Stimulated activated CD4-positive, alpha-beta T cell treated with anti-CD3 and anti-CD28 coated beads, Interleukin-1b, Interleukin-23, amount 100 ng/mL, for 24 hours (primary cell): Measurements from ENCODE around the gene TIGIT.

ENCODE experiments used
- DNase-seq, 4 experiments: peaks; one replicate each; pipeline ENCODE4 v3.0.0-alpha.2; 2020; ENCODE audit warnings: low read depth in 4 of 4, low spot score in 1 of 4

Gene TIGIT

DNA sequence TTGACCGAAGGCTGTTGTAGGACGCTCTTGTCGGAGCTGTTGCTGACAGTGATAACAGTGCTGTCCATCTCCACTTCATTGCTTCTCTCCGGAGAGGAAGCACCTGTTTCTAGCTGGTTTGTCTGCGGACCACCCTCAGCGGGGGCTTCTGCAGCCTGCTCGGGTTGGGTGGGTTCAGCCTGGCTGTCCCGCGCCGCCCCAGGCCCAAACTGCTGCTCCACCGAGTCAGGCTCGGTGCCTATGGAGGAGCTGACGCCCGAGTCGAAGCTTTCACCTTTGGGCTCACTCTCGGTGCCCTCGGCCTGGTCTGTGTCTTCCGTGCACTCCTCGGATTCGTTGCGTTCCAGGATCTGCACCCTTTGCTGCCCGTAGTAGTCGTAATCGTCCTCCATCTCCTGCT is 56.9 kb downstream of the TIGIT start:
- no peak for DNase-seq

DNA sequence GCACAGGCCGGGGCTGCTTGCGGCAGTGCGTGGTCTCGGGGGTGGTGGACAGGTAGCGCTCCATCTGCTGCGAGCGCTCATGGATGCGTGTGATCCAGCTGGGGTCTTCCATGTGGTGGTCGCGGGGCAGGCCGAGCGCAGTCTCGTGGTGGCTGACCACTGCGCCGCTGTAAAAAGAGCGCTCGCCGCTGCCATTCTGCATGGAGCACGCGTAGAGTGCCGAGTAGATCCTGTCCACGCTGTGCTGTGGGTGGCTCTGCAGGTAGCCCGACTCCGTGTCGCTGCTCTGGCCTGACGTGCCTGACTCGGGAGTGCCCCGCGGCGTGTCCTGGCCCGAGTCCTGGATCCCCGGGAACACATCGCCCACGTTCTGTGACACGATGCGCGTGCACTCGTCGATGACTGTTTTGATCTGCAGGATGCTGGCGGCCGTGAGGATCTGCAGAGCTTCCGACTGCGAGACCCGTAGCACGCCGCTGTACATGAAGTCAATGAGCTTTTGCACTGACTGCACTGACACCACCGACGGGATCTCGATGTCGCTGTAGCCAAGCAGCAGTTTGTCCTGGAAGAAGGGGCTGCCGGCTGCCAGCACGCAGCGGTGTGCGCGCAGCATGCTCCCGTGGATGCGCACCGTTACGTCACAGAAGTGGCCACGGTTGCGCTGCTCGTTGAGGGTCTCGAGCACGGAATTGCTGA is 57.4 kb downstream of the TIGIT start:
- no peak for DNase-seq

DNA sequence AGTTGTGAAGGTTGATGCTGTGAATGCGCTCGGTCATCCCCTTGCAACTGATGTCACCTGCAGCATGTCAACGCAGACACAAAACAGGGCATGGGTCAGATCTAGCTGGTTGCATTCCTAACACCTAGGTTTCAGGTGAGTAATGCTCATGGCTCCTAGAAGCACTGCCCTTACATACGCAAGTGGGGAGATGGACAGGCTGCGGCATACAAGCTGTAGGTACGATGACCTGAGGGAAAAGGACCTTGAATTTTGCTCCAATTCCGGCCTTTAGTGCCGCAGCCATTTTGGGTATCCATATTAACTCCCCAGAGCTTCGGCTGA is 58.0 kb downstream of the TIGIT start:
- DNase-seq, result no peak

DNA sequence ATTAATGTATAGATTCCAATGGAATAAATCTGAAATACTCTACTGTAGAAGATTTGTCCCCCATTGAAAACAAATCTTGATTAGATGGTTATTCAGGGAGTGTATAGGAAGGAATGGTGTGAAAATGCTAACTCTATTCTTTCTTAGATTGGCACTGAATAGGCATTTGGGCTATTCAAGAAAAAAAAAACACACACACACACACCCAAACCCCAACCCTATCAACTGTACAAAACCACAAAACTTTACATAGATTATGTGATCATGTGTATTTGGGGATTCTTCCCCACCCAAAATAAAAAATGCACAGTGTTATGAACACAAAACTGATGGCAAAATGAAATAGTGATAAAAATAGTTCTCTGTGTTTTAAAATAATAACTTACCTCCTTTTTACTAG is 61.8 kb downstream of the TIGIT start:
- no peak for DNase-seq

DNA sequence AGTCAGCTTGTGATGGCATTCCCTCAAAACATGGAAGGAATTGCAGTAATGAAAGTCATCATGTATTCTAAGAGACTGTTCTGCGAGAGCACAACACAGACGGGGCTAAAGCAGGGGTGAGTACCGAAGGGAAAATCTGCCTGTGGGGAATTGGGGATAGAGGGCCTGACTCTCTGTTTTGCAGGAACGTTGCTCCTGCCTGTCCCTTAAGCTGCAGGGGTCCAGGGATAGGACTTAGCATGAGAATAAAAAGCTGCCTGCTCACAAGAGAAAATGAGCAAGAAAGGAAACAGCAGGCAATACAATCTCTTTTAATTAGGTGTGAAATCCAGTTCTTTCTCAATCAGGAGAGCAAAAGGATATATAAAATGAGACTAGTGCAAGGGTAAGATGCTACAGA is 62.2 kb downstream of the TIGIT start:
- no peak for DNase-seq

DNA sequence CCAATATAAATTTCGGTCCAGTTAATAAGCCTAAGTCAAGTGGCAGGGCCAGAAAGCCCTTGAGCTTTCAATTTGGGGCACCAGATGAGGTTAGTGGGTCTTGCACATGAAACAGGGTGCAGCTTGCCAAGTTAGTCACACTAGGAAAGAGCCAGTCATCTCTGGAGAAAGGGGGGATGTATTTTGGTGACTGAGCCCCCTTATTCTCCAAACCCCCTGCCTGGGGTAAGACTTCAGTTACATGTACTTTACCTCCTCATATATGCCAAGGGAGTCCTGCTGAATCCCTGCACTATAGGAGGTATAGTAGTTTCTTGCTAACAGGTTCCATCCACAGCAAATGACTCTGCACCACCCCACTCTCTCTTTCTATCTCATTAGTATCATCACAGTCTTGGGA is 62.7 kb downstream of the TIGIT start:
- DNase-seq, result no peak
